Measurements from ENCODE around the gene COL19A1. TPM values are rescaled to one million over a fixed set of nuclear protein-coding genes. Genes with fewer than 3 reads are reported as not detected.

Gene COL19A1
- total RNA-seq, 1 donor from 2014 or later: not detected

- Histone ChIP-seq H3K4me3 (ENCODE audit: low read depth, low read length) (no peak overlapping the region), H3K27me3 (ENCODE audit: control insufficient read depth, insufficient read depth, low read length) (no peaks in the 10 kb centered on the region), H3K36me3 (ENCODE audit: control insufficient read depth, insufficient read depth, low read length) (no peaks in the 10 kb centered on the region)
- TF ChIP-seq CTCF (IDR thresholded peaks at IDR 0.05; ENCODE audit: insufficient read depth, low read length, severe bottlenecking): no peak
- FAIRE-seq: no peak
- no peak for DNase-seq (ENCODE audit: low read depth)
Measured at GRCh38 chr6:70086806-70087205, 220.4 kb downstream of the COL19A1 start.

- Histone ChIP-seq H3K4me3 (ENCODE audit: low read depth, low read length) (no peak overlapping the region), H3K36me3 (ENCODE audit: control insufficient read depth, insufficient read depth, low read length) (no peaks in the 10 kb centered on the region), H3K27me3 (ENCODE audit: control insufficient read depth, insufficient read depth, low read length) (no peaks in the 10 kb centered on the region)
- no peak for FAIRE-seq
- DNase-seq (ENCODE audit: low read depth): no peak
- TF ChIP-seq CTCF (IDR thresholded peaks at IDR 0.05; ENCODE audit: insufficient read depth, low read length, severe bottlenecking): no peak
Measured at GRCh38 chr6:70094156-70094555, 227.8 kb downstream of the COL19A1 start.

- H3K36me3 ChIP-seq (ENCODE audit: control insufficient read depth, insufficient read depth, low read length): no peaks in the 10 kb centered on the region
- no peak overlapping the region for H3K4me3 ChIP-seq (ENCODE audit: low read depth, low read length)
- no peak for TF ChIP-seq CTCF (IDR thresholded peaks at IDR 0.05; ENCODE audit: insufficient read depth, low read length, severe bottlenecking)
- DNase-seq (ENCODE audit: low read depth) (no peak), FAIRE-seq (no peak)
- H3K27me3 ChIP-seq (ENCODE audit: control insufficient read depth, insufficient read depth, low read length): no peaks in the 10 kb centered on the region
Measured at GRCh38 chr6:70099732-70100131, 233.4 kb downstream of the COL19A1 start.

- FAIRE-seq (no peak), DNase-seq (ENCODE audit: low read depth) (peak; percentile 9)
- Histone ChIP-seq H3K36me3 (ENCODE audit: control insufficient read depth, insufficient read depth, low read length) (no peaks in the 10 kb centered on the region), H3K4me3 (ENCODE audit: low read depth, low read length) (no peak overlapping the region), H3K27me3 (ENCODE audit: control insufficient read depth, insufficient read depth, low read length) (no peaks in the 10 kb centered on the region)
- TF ChIP-seq CTCF (IDR thresholded peaks at IDR 0.05; ENCODE audit: insufficient read depth, low read length, severe bottlenecking): peak; percentile 65
Measured at GRCh38 chr6:70103798-70104197, 237.4 kb downstream of the COL19A1 start.

GRCh38 chr6:70107852-70108629 lies 241.7 kb downstream of the COL19A1 start:
- TF ChIP-seq CTCF (IDR thresholded peaks at IDR 0.05; ENCODE audit: insufficient read depth, low read length, severe bottlenecking): peak; percentile 46
- no peak overlapping the region for H3K4me3 ChIP-seq (ENCODE audit: low read depth, low read length)

More at GRCh38 chr6:70107852-70108629, 241.7 kb downstream of the COL19A1 start:
- Histone ChIP-seq H3K27me3 (ENCODE audit: control insufficient read depth, insufficient read depth, low read length) (no peaks in the 10 kb centered on the region), H3K36me3 (ENCODE audit: control insufficient read depth, insufficient read depth, low read length) (no peaks in the 10 kb centered on the region)
- peak; percentile 36 for DNase-seq (ENCODE audit: low read depth)
- FAIRE-seq: no peak

Measured in bronchial epithelial cell (primary cell).